SK-N-SH (cell line): ENCODE results near the gene PRICKLE1.

Source experiments
- EP300 ChIP-seq, 2 experiments: IDR thresholded peaks; 2 replicates each; pipeline versions ENCODE4 v1.4.0 to v1.6.1; 2012; ENCODE audit warnings: borderline replicate concordance in 1 of 2, low read depth in 1 of 2, low read length in 1 of 2
- EZH2phosphoT487 ChIP-seq: fragments of 200-600 bp; sonication (generic); IDR thresholded peaks from 2 replicates; pipeline ENCODE4 v1.6.1; 2017; ENCODE audit warnings: low read depth, mixed run types, mild to moderate bottlenecking, antibody characterized with exemption, moderate library complexity, borderline replicate concordance
- POLR2AphosphoS5 ChIP-seq: IDR thresholded peaks from 2 replicates; pipeline ENCODE4 v1.6.1; 2012; ENCODE audit warnings: low read depth, low read length
- RAD21 ChIP-seq: IDR thresholded peaks from 2 replicates; pipeline ENCODE4 v1.6.1; 2012; ENCODE audit warnings: mild to moderate bottlenecking, low read length
- RFX5 ChIP-seq: IDR thresholded peaks from 2 replicates; pipeline ENCODE4 v1.6.1; 2012; ENCODE audit warnings: mild to moderate bottlenecking, improper control_type of control experiment, low read length
- SIN3A ChIP-seq: IDR thresholded peaks from 2 replicates; pipeline ENCODE4 v1.6.1; 2012; ENCODE audit warnings: low read depth, mild to moderate bottlenecking, low read length, moderate library complexity, borderline replicate concordance
- TEAD4 ChIP-seq: IDR thresholded peaks from 2 replicates; pipeline ENCODE4 v1.4.0; 2012; ENCODE audit warnings: mild to moderate bottlenecking, borderline replicate concordance; ENCODE audit not compliant: insufficient read depth
- TF ChIP-seq, protein P1 (sequence below): fragments of 200-600 bp; sonication (generic); IDR thresholded peaks from 2 replicates; pipeline ENCODE4 v1.6.1; 2017; ENCODE audit warnings: antibody characterized with exemption, mild to moderate bottlenecking, moderate library complexity
- TF ChIP-seq, protein P2 (sequence below): IDR thresholded peaks from 2 replicates; pipeline ENCODE4 v1.4.0; 2012; ENCODE audit warnings: low read depth, borderline replicate concordance
- TF ChIP-seq, protein P3 (sequence below): IDR thresholded peaks from 2 replicates; pipeline ENCODE4 v1.6.1; 2012; ENCODE audit warnings: mild to moderate bottlenecking, low read depth, low read length, moderate library complexity
- TF ChIP-seq, protein P4 (sequence below): IDR thresholded peaks from 2 replicates; pipeline ENCODE4 v1.4.0; 2012; ENCODE audit warnings: low read depth

DNA sequence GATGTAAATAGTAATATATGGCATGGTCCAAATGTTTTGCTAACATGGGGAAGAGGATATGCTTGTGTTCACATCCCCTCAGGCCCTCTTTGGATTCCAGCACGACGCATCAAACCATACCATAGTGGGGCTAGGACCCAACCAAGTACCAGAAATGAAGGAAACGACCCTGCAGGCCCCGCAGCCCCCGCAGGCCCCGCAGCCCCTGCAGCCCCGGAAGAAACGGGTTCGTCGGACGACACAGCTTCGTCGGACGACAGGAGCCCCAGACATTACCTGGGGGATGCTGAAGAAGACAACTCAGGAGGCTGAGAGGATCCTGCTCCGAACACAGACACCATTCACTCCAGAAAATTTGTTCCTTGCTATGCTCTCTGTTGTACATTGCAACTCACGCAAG lies 143.7 kb downstream of the PRICKLE1 start:
- TF ChIP-seq, protein P1, sequence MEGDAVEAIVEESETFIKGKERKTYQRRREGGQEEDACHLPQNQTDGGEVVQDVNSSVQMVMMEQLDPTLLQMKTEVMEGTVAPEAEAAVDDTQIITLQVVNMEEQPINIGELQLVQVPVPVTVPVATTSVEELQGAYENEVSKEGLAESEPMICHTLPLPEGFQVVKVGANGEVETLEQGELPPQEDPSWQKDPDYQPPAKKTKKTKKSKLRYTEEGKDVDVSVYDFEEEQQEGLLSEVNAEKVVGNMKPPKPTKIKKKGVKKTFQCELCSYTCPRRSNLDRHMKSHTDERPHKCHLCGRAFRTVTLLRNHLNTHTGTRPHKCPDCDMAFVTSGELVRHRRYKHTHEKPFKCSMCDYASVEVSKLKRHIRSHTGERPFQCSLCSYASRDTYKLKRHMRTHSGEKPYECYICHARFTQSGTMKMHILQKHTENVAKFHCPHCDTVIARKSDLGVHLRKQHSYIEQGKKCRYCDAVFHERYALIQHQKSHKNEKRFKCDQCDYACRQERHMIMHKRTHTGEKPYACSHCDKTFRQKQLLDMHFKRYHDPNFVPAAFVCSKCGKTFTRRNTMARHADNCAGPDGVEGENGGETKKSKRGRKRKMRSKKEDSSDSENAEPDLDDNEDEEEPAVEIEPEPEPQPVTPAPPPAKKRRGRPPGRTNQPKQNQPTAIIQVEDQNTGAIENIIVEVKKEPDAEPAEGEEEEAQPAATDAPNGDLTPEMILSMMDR, result no peak
- TF ChIP-seq TEAD4 (no peak), POLR2AphosphoS5 (no peak), SIN3A (no peak), EZH2phosphoT487 (no peak), EP300 (IDR thresholded peaks at IDR 0.05; ENCODE audit: borderline replicate concordance in 1 of 2, low read depth in 1 of 2, low read length in 1 of 2) (no peak), RAD21 (no peak), RFX5 (no peak)
- TF ChIP-seq, protein P2, sequence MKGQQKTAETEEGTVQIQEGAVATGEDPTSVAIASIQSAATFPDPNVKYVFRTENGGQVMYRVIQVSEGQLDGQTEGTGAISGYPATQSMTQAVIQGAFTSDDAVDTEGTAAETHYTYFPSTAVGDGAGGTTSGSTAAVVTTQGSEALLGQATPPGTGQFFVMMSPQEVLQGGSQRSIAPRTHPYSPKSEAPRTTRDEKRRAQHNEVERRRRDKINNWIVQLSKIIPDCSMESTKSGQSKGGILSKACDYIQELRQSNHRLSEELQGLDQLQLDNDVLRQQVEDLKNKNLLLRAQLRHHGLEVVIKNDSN, result no peak
- TF ChIP-seq, protein P3, sequence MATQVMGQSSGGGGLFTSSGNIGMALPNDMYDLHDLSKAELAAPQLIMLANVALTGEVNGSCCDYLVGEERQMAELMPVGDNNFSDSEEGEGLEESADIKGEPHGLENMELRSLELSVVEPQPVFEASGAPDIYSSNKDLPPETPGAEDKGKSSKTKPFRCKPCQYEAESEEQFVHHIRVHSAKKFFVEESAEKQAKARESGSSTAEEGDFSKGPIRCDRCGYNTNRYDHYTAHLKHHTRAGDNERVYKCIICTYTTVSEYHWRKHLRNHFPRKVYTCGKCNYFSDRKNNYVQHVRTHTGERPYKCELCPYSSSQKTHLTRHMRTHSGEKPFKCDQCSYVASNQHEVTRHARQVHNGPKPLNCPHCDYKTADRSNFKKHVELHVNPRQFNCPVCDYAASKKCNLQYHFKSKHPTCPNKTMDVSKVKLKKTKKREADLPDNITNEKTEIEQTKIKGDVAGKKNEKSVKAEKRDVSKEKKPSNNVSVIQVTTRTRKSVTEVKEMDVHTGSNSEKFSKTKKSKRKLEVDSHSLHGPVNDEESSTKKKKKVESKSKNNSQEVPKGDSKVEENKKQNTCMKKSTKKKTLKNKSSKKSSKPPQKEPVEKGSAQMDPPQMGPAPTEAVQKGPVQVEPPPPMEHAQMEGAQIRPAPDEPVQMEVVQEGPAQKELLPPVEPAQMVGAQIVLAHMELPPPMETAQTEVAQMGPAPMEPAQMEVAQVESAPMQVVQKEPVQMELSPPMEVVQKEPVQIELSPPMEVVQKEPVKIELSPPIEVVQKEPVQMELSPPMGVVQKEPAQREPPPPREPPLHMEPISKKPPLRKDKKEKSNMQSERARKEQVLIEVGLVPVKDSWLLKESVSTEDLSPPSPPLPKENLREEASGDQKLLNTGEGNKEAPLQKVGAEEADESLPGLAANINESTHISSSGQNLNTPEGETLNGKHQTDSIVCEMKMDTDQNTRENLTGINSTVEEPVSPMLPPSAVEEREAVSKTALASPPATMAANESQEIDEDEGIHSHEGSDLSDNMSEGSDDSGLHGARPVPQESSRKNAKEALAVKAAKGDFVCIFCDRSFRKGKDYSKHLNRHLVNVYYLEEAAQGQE, result no peak
- TF ChIP-seq, protein P4, sequence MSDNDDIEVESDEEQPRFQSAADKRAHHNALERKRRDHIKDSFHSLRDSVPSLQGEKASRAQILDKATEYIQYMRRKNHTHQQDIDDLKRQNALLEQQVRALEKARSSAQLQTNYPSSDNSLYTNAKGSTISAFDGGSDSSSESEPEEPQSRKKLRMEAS, result no peak
